NCI-H1436 (cell line): ENCODE measurements around the gene ME3.

Source experiments
- DNase-seq: peaks from one replicate; lab custom pipeline; 2025; lab: John Stamatoyannopoulos, UW

ME3 gene

GRCh38 chr11:86514453-86514852 lies 158.0 kb downstream of the ME3 start:
- DNase-seq: no peak

- DNase-seq: no peak
These were observed 158.6 kb downstream of the ME3 start for GRCh38 chr11:86513746-86514373.

DNA sequence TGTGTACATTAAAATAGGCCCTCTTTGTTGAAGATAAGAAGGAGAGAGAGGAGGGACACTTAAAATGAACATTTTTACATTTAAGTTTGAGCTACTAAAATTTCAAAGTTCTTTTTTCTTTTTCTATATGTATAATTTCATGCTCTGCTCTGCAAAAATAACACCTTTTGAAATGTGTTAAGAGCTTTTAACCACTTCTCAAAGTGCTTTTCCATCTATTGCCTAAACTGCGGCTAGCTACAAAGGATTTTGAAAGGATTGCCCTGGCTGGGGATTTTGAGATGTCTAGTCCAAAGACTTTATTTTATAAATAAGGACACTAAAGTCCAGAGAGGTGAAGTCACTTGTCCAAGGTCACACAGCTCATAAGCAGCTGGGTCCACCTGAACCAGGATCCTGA lies 159.3 kb downstream of the ME3 start:
- no peak for DNase-seq

- no peak for DNase-seq
These were observed 161.3 kb downstream of the ME3 start for GRCh38 chr11:86511086-86511551.

DNA sequence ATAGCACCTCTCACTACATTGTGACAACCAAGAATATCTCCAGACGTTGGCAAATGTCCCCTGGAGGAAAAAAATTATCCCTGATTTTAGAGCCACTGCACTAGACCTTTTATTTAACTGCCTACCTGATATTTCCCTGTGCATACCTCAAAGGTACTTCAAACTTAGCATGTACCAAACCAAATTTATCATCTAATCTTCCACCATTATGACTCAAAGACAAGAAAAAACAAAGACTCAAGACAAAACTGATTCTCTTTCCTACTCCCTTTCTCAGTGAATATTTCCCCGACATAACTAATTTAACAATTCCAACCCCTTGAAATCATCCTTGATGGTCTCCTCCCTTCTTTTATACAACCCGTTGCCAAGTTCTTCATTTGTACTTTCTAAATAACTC lies 161.7 kb downstream of the ME3 start:
- DNase-seq: no peak

GRCh38 chr11:86510097-86510496 lies 162.3 kb downstream of the ME3 start:
- DNase-seq: no peak

DNA sequence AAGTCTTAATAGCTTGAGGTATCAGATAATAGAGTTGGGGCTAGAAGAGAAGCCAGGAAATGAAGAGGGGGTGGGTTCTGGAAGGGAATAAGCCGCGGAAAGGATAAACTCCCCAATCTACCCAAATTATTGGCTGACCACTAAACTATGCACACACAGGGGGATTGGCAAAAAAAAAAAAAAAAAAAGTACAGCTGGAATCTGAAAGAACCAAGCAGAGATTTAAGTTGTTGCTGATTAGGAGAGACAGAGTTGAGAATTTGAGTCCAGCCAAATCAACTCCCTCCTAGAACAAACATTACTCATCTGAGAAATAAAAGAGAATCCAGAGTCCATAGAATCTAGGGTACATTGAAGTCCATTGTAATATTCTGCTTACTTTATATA lies 162.8 kb downstream of the ME3 start:
- no peak for DNase-seq

GRCh38 chr11:86508604-86509587 lies 163.5 kb downstream of the ME3 start:
- no peak for DNase-seq

DNA sequence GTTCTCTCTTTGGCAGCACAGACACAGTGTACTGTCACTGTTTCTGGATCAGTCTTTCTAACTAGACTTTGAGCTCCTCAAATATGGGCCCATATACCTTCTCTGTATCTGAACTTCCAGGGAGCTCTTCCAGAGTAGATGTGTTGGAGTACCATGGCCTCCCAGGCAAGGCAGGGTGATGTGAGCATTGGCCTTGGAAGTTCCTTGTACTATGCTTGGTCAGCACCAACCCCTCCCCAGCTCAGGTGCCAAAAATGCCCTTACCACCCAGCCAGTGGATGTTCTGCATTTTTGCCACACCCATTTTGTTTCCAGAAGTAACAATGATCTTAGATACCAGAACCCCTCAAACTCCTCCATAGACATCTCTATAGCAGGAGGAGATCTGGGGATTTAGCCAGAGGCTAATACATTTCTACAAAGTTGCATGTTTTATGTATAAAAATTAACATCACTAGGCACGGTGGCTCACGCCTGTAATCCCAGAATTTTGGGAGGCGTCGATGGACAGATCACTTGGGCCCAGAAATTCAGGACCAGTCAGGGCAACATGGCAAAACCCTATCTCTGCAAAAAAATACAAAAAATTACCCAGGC lies 165.1 kb downstream of the ME3 start:
- DNase-seq: no peak

- DNase-seq: no peak
These were observed 166.2 kb downstream of the ME3 start for GRCh38 chr11:86506235-86506634.

- DNase-seq: no peak
These were observed 169.3 kb downstream of the ME3 start for GRCh38 chr11:86503131-86503530.

DNA sequence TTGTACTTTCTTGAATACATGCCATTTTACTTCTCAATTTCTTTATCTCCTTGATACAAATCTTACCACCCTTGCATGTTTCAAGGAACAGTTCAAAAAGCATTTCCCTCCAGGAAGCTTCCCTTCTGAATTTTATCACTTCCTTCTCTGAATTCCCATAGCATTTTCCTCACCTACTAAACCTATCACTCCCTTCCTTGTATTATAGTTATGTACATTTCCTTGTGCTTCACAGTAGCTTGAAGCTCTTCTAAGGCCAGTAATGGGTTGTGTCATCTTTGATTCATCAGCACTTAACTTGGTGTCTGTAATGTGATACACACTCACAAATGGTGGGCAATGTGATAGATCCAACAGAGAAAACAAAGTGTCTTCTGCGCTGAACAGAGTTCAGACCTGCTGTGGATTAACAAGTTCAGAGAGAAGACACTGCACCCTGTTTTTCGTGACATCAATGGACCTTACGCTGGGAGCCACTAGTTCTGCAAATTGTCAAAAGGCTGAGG lies 170.2 kb downstream of the ME3 start:
- no peak for DNase-seq

DNA sequence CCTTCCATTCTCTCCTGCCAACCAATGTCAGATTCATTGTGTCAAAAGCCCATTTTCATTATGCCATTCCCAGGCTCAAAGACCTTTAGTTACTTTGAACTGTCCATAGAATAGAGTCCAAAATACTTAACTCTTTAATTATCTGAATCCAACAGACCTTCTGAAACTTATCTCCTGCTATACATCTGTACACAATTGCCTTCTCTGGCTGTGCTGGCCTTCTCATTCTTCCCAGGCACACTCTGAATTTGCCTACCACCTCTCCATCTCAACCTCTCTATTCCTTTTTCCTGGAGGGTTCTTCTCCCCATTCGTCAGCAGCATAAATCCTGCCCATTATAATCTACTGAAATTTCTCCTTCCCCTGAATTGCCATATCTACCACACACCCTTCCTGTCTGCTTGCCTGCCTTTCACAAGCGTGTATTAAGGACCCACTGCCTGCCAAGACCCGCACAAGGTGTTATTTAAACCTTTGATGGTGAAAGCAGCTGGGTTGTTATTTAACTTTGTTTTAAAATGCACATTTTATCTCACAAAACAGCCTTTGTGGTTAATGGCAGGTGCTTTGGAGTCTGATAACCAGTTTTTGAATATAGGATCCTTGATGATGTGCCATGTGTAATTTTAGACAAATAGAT lies 171.8 kb downstream of the ME3 start:
- no peak for DNase-seq

GRCh38 chr11:86499723-86500129 lies 172.7 kb downstream of the ME3 start:
- no peak for DNase-seq

GRCh38 chr11:86497836-86498235 lies 174.6 kb downstream of the ME3 start:
- DNase-seq: no peak

- no peak for DNase-seq
These were observed 175.1 kb downstream of the ME3 start for GRCh38 chr11:86497310-86497709.

DNA sequence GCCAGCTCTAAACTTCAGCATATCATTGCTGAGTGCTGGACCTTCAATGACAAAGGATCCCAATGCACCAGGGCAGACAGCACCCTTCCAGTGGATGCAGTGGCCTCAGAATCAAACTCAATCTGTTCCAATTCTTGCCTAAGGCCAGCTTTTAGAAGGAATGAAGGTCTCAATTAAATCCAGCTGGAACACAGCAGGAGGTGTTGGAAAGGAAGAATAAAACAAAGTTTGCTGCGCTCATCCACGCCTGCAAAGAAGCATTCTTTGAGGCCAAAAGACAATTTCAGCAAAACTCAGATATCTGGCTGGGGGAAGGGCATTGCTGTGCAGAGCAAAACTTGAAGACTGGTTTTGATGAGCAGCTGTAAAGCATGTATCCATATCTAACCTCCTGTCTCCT lies 177.1 kb downstream of the ME3 start:
- DNase-seq: no peak

DNA sequence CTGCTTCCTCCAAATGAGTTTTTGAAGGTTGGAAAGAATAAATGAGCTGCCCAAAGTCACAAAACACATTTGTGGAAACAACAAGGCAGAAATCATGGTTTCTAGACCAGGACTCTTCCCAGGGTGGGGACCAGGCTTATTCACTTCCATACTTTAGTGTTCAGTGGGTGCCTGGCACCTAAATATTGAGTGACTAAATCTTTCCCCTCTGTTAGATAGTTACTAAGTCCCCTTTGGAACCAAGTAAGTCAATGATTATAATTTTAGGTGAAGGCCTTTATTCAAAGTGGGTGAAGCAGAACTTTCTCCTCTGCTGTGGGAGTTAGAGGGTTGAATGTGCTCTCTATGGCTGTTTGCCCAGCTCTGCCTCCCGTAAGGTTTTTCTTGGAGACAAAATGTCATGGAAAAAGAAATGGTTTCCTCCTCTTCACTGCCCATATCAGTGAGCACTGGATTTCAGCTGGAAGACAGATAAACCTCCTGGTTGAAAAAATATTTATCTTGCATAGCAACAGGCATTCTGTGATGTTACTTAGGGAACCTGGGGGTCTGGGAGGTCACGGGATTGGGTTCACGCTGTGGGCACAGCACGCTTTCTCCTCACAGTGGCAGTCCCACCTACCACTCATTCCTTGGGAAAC lies 179.9 kb downstream of the ME3 start:
- no peak for DNase-seq

GRCh38 chr11:86491027-86491426 lies 181.4 kb downstream of the ME3 start:
- DNase-seq: no peak

DNA sequence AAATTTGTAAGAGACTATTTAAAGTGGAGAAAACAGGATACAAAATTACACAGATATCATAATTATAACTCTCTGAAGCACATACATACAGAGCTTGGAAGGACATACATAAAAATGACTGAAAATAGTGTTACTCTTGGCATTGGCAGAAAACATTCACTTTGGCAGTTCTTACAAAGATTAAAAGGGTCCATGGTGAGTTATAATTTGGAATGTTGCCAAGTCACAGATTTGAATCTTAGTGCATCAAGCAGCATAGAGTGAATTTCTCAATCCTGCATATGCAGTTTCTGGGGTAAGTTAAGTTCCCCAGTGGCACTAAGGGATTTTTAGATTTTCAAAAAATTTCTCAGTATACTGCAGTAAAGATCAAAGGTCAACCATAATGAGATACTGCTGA lies 181.8 kb downstream of the ME3 start:
- no peak for DNase-seq

DNA sequence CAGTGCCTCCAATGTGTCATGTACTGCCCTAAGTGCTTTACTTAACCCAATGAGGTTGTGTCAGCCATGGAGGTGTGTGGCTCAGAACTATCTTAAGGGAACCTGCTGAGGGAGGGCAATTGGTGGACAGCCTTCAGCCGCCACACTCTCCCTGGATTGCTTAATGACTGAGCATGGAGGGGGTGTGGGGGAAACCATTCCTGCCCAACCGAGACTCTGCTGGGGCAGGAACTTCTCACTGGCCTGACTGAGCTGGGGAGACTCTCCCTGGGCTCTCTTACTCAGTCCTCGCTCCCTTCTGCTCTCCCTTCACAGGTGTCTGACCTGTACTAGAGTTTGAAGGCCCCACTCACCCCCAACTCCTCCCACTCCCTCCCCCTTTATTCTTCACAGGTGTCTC lies 183.0 kb downstream of the ME3 start:
- no peak for DNase-seq

GRCh38 chr11:86488553-86488952 lies 183.9 kb downstream of the ME3 start:
- no peak for DNase-seq
